22Rv1 (cell line): ENCODE results near the gene ZNF329.

Experiments
- ZFX ChIP-seq: fragments of 450-650 bp; IDR thresholded peaks from 2 replicates; pipeline ENCODE4 v1.6.1; 2017; ENCODE audit warnings: antibody characterized with exemption, borderline replicate concordance
- TF ChIP-seq, protein P1 (sequence below): fragments of 450-650 bp; IDR thresholded peaks from 2 replicates; pipeline ENCODE4 v1.5.1; 2017; ENCODE audit warnings: mild to moderate bottlenecking

DNA sequence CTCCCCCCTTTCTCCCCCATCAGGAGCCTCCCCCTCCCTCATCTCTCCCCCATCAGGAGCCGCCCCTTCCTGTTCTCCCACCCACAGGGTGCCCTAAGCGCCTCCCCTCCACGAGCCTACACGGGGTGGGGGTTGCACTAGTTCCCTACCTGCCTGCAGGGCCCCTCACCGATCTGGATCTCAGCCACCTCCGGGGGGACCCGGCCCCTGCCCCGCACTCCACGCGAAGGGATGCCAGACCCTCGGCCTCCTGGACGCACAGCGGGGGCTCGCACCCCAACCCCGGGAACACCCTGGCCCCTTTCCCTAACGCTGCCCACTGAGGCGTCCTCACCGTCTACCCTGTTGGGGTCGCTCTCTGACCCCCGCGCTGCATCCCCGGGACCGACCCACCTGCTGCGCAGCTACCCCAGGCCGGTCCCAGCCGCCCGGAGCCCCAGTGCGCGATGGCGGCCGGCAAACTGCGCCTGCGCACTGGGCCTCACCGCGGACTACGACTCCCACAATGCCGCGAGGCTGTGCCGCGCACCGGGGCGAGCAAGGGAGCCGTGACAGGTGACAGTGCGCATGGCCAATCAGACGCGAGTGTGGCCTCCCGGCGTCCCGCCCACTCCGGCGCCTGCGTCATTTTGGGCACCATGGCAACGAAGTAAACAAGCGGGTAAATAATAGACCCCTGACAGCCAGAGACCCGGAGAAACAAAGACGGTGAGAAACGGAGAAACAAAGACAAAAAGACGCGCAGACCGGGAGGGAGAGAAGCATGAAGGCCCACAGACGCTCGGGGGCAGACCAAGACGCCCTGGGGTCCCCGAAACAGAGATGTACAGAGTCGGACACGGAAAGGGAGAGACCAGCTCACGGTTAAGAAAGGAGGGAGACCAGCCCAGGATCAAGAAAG is 52.6 kb downstream of the ZNF329 start, which contains the start of gene ZSCAN18:
- TF ChIP-seq, protein P1, sequence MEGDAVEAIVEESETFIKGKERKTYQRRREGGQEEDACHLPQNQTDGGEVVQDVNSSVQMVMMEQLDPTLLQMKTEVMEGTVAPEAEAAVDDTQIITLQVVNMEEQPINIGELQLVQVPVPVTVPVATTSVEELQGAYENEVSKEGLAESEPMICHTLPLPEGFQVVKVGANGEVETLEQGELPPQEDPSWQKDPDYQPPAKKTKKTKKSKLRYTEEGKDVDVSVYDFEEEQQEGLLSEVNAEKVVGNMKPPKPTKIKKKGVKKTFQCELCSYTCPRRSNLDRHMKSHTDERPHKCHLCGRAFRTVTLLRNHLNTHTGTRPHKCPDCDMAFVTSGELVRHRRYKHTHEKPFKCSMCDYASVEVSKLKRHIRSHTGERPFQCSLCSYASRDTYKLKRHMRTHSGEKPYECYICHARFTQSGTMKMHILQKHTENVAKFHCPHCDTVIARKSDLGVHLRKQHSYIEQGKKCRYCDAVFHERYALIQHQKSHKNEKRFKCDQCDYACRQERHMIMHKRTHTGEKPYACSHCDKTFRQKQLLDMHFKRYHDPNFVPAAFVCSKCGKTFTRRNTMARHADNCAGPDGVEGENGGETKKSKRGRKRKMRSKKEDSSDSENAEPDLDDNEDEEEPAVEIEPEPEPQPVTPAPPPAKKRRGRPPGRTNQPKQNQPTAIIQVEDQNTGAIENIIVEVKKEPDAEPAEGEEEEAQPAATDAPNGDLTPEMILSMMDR = no peak
- TF ChIP-seq ZFX = no peak
